GM12873 (cell line): ENCODE results near the gene NR0B1.

ENCODE experiments used
- CTCF ChIP-seq: IDR thresholded peaks from 2 replicates; pipeline ENCODE4 v1.5.1; 2012; ENCODE audit warnings: low read depth, mild to moderate bottlenecking, moderate library complexity, low read length, control low read depth; ENCODE audit not compliant: insufficient read depth; ENCODE audit errors: missing control alignments

NR0B1 gene

GRCh38 chrX:30310429-30311206 lies 1.4 kb upstream of the NR0B1 start:
- TF ChIP-seq CTCF = no peak

DNA sequence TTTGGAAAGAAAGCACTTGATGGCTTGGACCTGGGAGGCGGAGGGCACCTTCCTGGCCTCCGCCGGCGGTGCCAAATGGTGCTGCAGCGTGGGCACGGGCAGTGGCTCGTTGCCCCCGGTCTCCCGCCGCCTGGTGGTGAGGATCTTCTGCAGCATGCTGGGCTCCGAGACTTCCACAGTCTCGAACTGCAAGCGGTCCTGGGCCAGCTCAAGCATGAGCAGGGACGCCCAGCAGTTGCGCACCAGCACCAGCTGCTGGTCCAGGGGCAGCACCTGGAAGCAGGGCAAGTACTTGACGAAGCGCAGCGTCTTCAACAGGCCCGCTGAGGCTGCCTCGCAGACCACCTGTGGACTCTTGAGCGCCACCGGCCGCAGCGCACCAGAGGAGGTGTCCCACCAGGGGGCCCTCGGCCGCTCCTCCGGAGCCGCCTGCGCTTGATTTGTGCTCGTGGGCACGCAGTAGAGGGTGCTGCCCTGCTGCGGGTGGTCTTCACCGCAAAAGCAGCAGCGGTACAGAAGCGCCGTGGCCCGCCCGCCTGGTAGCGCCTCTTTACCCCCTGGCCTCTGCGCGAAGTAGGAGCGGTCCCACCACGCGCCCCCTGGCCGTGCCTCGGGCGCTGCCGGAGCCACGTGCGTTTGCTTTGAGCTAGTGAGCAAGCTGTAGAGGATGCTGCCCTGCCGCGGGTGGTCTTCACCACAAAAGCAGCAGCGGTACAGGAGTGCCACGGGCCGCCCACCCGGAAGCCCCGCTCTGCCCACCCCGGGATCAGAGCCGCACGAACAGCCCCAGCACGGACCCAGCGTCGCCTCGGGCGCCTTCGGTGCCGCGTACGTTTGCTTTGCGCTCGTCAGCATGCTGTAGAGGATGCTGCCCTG lies 689 bp downstream of the NR0B1 start:
- TF ChIP-seq CTCF = peak; percentile 42

- TF ChIP-seq CTCF = no peak
These were observed 1.7 kb downstream of the NR0B1 start for GRCh38 chrX:30307466-30307865.

DNA sequence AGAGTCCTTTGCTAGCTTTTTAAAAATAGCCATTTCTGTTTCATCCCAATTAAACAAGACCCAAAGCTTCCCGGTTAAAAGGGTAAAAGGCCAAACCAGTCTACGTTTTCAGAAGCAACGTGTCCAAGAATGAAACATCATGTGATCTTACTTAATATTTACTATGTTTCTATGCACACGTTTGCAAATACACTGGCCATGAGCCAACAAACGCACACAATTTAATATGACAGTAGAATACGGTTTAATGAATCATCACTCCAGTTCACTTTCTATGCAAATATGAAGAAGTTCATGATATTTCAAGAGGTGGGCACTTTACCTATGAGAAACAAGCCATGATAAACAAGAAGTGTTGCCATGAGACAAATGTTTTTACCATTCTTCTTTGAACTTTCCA lies 4.3 kb downstream of the NR0B1 start:
- no peak for TF ChIP-seq CTCF

- no peak for TF ChIP-seq CTCF
These were observed 6.2 kb downstream of the NR0B1 start for GRCh38 chrX:30302956-30303355.

GRCh38 chrX:30301963-30302362 lies 7.2 kb downstream of the NR0B1 start:
- TF ChIP-seq CTCF = no peak

GRCh38 chrX:30301208-30301607 lies 8.0 kb downstream of the NR0B1 start:
- no peak for TF ChIP-seq CTCF
